ENCODE results near the gene CDCA4. TPM values are rescaled to one million over a fixed set of nuclear protein-coding genes. Genes with fewer than 3 reads are reported as not detected.

The CDCA4 gene
- total and polyA plus RNA-seq, 2 donors (not counting 1 experiment from before 2014, with no cell fraction given) = 6.3 to 11.7 TPM

GRCh38 chr14:104982548-104983230, 38.2 kb downstream of the CDCA4 start:
- Mint-ChIP-seq H3K4me3 (no peak overlapping the region), H3K4me1 (peaks cover 9% of the 10 kb centered on the region), H3K27me3 (peaks cover 21% of the 10 kb centered on the region), H3K9me3 (ENCODE audit: insufficient read depth) (no peaks in the 10 kb centered on the region), H3K27ac (no peak overlapping the region)
- peaks cover under 1% of the 10 kb centered on the region for H4K20me1 ChIP-seq (ENCODE audit: control insufficient read depth, insufficient read depth, low read length, poor library complexity, severe bottlenecking)
- H3K36me3 ChIP-seq (replicated peaks in 1 of 2; ENCODE audit: control extremely low read depth in 1 of 2, control insufficient read depth in 1 of 2, extremely low read depth in 1 of 2, insufficient read depth in 2 of 2, low read length in 1 of 2) = no peaks in the 10 kb centered on the region
- H3K4me3 ChIP-seq (ENCODE audit: control extremely low read depth in 1 of 5, extremely low read depth in 1 of 5, insufficient read depth in 1 of 5, low read depth in 2 of 5, low read length in 4 of 5) = no peak overlapping the region
- no peak overlapping the region for H3K4me2 ChIP-seq (replicated peaks; ENCODE audit: low read depth, low read length, poor library complexity, severe bottlenecking)
- H3K9ac ChIP-seq (ENCODE audit: low read length) = no peak overlapping the region
- intact Hi-C loops (cut with micrococcal nuclease) = no loop called here
- ChIA-PET CTCF (interaction anchor here (3.7 kb wide), 1 partner anchor 63 kb away, joined by 29 read pairs; no protein-coding TSS in a partner anchor), POLR2A (no interaction called here)
- H2AFZ ChIP-seq (ENCODE audit: insufficient read depth, low read depth, low read length, poor library complexity, severe bottlenecking) = no peak overlapping the region
- DNase-seq = peak; percentile 19
- H3K79me2 ChIP-seq (ENCODE audit: control insufficient read depth, insufficient read depth, low read length) = no peaks in the 10 kb centered on the region
- peaks cover 0 to 1% (median 0%) of the 10 kb centered on the region in 3 donors for H3K9me3 ChIP-seq (ENCODE audit: control extremely low read depth in 1 of 3, control insufficient read depth in 2 of 3, insufficient read depth in 1 of 3, low read length in 2 of 3)
- peaks cover 0 to 22% (median 10%) of the 10 kb centered on the region in 4 experiments for H3K27me3 ChIP-seq (replicated peaks in 1 of 4; ENCODE audit: control extremely low read depth in 1 of 4, control insufficient read depth in 3 of 4, insufficient read depth in 4 of 4, low read length in 3 of 4)
- H3K4me1 ChIP-seq (ENCODE audit: control insufficient read depth in 2 of 2, insufficient read depth in 2 of 2, low read length in 2 of 2) = peaks cover 14 to 19% of the 10 kb centered on the region in 2 donors
- no peak for TF ChIP-seq EZH2 (IDR thresholded peaks at IDR 0.05; ENCODE audit: borderline replicate concordance, insufficient read depth, low read depth, low read length, poor library complexity, severe bottlenecking)
- TF ChIP-seq, protein P1, sequence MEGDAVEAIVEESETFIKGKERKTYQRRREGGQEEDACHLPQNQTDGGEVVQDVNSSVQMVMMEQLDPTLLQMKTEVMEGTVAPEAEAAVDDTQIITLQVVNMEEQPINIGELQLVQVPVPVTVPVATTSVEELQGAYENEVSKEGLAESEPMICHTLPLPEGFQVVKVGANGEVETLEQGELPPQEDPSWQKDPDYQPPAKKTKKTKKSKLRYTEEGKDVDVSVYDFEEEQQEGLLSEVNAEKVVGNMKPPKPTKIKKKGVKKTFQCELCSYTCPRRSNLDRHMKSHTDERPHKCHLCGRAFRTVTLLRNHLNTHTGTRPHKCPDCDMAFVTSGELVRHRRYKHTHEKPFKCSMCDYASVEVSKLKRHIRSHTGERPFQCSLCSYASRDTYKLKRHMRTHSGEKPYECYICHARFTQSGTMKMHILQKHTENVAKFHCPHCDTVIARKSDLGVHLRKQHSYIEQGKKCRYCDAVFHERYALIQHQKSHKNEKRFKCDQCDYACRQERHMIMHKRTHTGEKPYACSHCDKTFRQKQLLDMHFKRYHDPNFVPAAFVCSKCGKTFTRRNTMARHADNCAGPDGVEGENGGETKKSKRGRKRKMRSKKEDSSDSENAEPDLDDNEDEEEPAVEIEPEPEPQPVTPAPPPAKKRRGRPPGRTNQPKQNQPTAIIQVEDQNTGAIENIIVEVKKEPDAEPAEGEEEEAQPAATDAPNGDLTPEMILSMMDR (IDR thresholded peaks at IDR 0.05) = no peak
- no peak for ATAC-seq (ENCODE audit: low read depth)
- WGBS (ENCODE audit: insufficient coverage) = 76% methylated on average over 8 of the region's 10 CpGs
- no peak overlapping the region for H3K27ac ChIP-seq (ENCODE audit: low read length in 2 of 2)
